GM18907 (cell line): ENCODE results near the gene SLC35F3.

Source experiments
- ATAC-seq: cut with Tn5 transposase; IDR thresholded peaks from one replicate; pipeline ENCODE4 v1.9.1; 2021; ENCODE audit warnings: mild to moderate bottlenecking, moderate library complexity; ENCODE audit not compliant: unreplicated experiment

The SLC35F3 gene

DNA sequence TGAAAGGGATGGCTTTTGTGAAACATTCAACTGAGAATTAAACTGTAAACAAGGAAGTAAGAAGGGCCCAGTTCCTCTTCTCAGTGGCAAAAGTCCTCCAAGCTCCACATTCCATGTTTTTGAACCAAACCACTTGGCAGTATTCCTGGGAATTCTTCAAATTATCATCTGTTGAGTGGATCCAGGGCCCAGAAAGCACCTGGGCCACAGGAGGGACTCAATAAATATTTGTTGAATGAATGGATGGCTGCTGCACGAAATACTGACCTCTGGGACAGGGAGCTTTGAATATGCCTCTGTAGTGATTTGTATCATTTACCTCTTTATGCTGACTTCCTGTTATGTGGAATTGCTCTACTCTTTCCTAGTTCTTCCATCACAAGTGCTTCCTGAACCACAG, 4.7 kb downstream of the SLC35F3 start:
- no peak for ATAC-seq

DNA sequence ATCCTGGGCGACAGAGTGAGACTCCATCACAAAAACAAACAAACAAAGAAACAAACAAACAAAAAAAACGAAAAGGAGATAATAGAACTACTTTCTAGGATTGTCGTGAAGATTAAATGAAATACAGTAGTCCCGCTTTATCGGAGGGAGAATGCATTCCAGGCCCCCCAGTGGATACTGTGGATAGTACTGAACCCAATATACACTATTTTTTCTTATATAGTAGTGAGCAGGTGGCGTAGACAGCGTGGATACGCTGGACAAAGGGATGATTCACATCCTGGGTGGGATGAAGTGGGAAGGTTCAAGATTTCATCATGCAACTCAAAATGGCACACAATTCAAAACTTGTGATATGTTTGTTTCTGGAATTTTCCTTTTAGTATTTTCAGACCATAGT, 8.0 kb downstream of the SLC35F3 start:
- no peak for ATAC-seq

DNA sequence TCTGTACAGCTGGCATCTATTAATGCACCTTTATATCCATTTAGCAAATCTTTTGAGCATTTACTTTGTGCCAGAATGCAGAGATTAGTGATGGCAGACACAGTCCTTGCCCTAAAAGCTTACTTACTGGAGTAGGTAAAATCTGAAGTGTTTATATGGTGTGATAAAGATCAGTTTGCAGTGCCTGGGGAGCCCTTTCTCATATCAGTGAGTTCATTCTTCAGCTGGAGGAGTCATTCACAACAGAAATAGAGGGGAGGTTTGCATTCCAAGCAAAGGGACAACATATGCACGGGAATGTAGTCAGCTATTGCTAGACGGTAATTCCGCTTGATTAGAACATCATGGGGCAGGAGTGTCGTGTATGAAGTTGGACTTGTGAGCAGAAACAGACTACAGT, 8.4 kb downstream of the SLC35F3 start:
- no peak for ATAC-seq

DNA sequence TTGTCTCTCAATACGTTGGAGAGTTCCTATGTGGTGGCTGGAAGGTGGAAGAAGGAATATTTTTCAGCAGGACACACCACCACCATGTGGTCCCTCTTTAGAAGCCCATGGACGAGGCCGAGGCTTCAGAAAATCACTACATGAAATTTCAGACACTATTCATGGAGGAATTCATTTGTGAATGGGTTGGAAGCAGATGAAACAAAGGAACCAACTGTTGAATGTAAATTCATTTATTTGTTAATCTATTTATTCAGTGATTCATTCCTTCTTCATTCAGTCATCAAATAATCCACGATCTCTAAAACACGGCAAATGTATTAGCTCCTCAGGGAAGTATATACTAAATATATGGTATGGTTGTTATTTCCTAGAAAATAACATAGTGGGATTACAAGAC, 12.2 kb downstream of the SLC35F3 start:
- no peak for ATAC-seq

DNA sequence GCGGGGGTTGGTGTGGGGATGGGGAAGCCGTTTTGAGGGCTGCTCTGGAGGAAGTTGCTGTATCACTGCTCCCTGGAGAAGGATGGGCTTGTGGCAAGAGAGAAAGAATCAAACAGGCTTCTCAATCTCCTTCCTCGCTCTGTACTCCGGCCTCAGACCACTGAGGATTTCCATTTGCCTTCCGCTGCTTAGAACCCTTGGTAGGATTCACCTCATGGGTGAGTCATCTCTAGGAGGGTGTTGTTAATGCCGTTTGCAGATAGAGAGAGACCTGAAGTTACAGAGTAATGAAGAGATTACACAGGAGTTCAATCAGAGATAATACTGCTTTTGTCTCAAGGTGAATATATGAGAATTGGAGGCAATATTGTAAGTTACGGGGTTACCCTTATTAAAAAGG, 15.3 kb downstream of the SLC35F3 start:
- no peak for ATAC-seq

DNA sequence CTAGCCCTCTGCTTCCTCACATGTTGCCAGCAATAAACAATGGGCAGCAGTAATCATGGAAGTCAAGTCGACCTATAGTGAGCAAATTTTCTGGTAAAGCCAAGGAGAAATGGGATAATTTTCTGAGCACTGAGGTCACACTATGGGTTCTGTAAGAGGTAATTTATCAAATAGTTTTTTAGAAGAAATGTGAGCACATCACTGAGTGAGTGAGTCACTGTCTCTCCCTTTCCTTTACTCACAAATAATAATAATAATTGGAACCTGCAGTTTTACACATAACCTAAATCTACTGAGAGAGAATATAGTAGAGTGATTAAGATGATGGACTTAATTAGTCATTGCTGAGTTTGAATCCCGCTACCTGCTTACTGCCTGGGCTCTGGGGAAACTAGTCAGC, 23.6 kb downstream of the SLC35F3 start:
- no peak for ATAC-seq

DNA sequence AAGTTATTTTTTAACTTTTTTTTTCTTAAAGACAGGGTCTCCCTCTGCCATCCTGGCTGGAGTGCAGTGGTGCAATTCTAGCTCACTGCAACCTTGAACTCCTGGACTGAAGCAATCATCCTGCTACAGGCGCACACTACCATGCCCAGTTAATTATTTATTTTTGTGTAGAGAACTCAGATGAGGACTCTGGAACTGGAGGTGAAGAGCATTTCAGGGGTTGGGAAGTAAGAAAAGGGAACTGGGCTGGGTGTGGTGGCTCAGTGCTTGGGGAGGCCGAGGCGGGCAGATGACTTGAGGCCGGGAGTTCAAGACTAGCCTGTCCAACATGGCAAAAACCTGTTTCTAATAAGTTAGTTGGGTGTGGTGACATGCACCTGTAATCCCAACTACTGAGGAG, 28.9 kb downstream of the SLC35F3 start:
- no peak for ATAC-seq

DNA sequence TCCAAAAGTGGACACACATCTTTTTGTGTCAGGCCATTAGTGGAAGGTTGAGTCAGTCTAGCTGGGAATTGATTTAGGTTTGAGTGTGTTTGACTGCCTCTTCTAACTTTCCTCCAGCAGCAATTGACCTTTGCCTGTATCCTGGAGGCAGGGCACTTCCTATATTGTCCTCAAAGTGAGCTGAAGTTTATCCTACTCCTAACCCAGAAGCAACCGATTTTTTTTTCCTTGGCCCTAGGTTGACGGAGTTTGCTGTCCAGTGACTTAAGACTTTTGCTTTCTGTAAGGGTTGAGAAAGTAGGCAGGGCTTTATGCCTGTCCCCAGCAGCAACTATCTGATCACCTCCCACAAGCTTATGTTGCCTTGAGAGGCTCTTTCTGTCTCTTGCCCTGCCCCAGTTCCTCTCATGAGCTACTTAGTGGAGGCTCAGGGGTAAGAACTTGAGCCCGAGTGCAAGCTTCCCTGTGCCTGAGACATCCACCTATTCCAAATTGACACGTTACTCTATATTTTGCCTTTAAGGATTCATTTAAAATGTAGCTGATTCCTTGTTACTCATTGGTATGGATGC, 30.9 kb downstream of the SLC35F3 start:
- ATAC-seq: no peak

DNA sequence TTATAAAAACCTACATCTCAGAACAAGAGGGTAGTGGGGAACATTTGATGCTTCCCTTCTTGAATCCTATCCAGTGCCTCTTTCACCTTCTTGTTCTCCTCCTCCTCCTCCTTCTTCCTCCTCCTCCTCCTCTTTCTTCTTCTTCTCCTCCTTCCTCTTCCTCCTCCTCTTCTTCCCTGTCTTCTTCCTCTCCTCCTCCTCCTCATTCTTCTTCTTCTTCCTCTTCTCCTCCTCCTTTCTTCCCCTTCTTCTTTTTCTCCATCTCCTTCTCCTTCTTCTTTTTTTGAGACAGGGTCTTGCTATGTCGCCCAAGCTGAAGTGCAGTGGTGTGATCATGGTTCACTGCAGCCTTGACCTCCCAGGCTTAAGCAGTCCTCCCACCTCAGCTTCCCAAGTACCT, 31.9 kb downstream of the SLC35F3 start:
- no peak for ATAC-seq

DNA sequence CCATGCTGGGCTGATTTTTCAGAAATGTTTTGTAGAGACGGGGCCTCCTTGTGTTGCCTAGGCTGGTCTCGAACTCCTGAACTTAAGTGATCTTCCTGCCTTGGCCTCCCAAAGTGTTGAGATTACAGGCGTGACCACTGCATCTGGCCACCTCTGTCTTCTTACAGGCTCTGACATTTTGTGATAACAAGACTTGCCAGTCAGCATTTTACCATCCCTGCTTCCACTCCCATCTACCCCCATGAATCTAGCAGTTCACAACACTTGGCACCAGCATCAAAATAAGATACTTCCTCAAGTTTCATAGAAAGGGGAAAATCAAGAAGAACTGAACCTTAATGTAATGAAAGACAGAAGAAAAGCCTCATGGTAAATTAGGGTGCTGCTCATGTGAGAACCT, 32.4 kb downstream of the SLC35F3 start:
- no peak for ATAC-seq

DNA sequence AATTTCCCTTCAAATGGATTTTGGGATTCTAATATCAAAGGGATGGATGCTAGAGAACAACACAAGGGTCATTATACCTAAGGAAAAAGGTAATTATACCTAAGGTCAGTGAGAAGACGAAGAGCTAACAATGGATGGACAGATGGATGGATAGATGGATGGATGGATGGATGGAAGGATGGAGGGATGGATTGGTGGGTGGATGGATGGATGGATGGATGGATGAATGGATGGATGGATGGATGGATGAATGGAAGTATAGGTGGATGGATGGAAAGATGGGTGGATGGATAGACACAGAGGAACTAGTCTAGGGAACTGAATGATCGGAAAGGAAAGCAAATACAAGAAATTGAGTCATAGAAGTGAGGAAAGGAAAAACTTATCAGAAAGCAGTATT, 34.0 kb downstream of the SLC35F3 start:
- ATAC-seq: no peak

DNA sequence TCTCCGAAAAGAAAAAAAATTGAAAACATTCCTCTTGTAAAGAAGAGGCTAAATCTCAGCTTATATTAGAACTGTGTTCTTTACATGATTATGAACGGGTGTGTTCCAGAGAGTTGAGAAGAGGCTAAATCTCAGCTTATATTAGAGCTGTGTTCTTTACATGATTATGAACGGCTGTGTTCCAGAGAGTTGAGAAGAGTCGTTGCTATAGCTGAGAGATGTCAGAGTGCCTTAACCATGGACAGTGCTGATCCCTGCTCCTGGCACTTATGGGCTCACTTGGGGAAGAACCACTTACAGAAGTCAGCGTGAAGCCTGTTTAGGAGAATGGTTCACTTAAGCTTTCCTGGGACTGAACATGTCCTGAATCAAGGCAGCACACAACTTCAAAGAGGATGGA, 35.0 kb downstream of the SLC35F3 start:
- ATAC-seq: no peak

DNA sequence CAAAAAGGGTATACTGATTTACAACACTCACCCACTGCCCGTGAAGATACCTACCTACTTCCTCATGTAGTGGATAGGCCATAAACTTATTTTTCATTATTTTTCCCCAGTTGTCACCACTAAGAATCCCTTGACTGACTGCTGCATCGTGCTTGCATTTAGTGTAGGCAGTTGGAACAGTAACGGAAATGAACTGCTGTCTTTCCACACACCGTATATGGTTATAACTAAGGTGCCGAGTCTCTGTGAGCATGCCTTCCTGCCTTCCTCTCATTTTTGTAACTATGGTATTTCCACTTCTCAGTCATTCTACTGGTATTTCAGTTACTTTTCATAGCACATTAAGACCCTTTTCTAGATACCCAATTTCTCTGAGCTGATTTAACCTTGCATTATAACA, 36.4 kb downstream of the SLC35F3 start:
- no peak for ATAC-seq

DNA sequence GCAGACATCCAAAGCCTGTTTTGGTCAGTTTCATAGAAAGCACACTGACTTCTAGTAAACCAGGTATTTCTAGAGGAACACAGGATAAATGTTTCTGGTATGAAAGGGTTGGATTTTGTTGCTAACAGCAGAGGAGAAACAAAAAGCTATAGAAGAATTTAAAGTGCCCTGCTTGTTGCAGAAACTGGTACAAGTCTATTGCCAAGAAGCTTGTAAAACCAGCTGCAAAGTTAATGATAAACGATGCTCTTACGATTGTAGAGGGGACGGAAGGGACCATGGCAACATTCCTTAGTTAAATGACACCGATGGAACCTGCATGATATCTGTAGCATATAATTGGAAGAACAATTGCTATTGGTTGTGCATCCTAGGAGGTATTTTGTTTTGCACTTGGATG, 40.1 kb downstream of the SLC35F3 start:
- ATAC-seq: no peak

DNA sequence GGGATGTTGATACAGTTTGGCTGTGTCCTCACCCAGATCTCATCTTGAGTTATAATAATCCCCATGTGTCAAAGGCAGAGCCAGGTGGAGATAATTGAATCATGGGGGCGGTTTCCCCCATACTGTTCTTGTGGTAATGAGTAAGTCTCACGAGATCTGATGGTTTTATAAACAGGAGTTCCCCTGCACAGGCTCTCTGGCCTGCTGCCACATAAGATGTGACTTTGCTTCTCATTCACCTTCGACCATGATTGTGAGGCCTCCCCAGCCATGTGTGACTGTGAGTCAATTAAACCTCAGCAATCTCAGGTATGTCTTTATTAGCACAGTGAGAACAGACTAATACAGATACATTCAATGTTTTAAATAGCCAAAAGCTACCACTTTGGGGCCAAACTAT, 41.1 kb downstream of the SLC35F3 start:
- no peak for ATAC-seq

DNA sequence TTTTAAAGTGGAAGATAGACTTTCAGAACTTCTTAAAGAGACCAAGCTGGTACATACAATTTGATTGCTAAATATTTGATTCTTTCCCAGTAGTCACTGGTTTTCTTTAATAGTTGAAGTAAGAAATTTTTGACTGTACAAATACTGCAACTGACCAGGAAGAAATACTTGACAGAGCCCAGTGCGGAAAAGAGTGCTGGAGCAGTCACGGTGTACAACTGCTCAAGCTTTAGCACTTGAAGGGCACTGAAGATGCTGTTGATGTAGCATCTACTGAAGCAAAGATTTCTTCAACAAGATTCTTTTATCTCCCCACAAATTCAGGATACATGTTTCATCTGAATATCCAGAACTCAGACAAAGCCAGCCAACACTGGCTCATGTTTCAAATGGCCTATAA, 41.5 kb downstream of the SLC35F3 start:
- ATAC-seq: no peak

DNA sequence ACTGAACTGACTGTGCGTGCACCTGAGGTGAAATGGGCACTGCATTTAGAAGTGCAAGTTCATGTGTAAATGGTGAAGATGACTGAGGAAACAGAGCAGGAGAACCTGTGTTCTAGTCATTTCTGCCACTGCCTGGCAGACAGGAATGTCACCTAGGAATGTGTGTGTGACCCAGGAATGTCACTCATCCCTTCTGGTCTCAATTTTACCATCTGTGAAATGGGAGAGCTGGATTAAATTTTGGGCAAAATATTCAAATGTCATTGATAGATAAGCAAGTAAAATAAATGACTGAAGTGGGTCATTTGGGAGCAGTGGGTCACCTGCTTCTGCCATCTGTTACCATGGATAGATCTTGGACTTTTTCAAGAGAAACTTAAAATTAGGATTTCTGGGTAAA, 42.2 kb downstream of the SLC35F3 start:
- ATAC-seq: no peak

DNA sequence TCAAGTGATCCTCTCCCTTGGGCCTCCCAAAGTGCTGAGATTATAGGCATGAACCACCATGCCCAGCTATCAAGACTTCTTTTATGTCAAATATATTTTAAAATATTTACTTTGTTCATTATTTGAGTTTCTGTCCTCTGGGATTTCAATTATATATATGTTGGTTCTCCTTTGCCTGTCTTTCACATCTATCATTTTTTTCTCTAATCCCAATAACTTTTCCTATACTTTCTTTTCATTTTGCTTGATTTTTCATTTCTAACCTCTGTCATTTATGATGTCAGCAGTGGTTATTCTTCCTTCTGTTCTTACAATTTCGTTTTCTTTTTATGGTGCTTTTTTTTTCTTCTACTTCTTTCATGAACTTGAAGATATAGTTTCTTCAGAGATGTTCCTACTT, 47.3 kb downstream of the SLC35F3 start:
- ATAC-seq: no peak

DNA sequence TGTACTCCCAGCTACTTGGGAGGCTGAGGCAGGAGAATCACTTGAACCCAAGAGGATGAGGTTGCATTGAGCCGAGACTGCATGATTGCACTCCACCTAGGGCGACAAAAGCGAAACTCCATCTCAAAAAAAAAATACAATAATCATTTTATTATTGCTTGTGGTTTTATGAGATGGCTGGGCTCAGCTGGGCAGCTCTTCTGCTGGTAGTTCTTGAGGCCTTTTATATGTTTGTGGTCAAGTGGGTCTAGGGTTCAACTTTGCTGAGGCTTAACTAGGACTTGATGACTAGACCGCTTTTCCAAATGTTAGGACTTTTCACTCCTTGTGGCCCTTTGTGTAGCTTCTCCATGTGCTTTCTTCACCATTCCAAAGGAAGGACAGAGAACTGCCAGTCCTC, 53.2 kb downstream of the SLC35F3 start:
- ATAC-seq: no peak

DNA sequence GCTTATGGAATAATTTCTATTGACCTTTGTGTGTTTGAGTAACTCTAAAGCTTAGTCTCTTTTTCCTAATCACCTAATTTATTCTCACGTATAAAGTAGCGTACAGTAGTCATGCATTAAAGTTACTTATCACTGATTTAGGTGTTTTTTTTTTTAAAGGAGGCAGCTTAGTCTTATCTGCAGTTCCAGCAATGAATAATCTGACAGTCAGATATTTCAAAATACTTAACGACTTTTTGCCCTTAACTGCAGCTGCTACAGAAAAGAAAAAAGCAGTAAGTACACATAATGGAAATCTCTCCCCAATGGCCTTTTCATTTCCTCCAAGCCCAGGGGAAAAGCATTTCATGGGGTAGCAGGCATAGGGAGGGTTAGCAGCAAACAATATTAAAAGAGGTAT, 54.6 kb downstream of the SLC35F3 start:
- no peak for ATAC-seq

DNA sequence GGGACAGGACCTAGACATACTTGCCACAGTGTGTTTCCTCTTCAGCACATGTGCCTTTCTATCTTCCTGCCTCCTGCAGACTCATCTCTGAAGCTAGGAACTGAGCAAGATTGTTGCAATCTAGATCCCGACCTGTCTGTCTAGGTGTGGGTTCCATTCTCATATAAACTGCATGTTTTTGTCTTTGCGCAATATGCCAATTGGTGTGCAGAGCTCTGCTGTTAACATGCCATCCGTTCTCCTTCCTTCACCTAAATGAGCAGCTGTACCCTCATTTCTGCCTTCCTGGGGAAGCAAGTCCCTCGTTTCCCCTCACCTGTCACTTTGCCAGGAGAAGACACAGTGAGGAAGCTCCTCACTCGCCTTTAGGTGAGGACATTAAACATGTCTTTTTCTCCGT, 55.5 kb downstream of the SLC35F3 start:
- no peak for ATAC-seq

DNA sequence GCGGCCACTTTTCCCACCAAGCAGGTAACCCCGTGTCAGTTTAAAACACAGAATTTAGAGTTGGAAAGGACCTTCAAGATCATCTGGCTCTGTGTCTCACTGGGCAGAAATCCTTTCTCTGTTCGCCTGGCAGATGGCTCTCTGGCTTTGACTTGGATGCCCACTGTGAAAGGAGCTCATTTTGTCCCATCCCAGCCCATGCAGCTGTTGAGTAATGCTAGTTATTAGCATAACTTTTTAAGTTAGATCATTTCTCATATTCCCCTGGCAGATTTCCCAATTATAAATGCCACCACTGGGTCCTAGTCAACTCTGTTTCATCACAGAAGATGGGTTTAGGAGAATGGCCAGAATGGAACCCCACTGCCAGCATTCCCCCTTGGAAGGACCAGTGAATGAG, 55.9 kb downstream of the SLC35F3 start:
- ATAC-seq: no peak

DNA sequence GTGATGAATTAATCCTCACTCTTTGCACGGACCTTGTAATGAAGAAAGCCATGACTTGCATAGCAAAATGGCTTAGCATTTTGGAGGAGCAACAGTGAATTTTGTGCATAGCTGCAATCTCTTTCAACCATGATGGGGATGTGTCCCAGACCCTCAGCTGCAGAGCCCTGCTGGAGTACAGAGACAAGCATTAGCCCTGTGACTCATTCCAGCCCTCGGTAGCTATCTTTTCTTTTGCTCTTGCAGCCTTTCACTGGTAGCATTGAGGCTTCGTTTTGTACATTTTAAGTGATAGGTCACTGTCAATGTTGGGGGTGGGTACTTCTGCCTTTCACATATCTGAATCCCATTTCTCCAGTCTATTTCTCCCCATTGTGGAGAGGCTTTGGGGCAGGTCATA, 58.4 kb downstream of the SLC35F3 start:
- no peak for ATAC-seq

DNA sequence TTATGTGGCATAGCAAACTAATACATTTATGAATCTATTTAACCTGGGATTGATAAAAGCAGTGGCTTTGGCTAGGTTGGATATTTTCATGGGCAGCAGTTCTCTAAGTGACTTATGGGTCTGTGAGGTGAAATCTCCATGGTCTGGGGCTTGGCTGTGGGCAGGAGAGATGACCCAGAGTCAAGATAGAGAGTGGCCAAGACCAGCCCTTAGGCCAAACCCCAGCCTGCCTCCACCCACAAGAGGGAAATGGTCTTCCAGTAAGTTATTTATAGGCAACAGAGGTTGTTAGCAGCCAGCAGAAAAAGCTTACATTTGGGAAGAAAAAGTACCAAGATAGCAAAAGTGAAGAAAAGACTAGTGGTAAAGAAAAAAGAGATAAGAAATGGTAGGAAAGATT, 61.4 kb downstream of the SLC35F3 start:
- no peak for ATAC-seq
